GM12891 (cell line): ENCODE measurements around the gene MSMP.

Experiments used
- PAX5 ChIP-seq: IDR thresholded peaks from 2 replicates; pipeline ENCODE4 v1.6.1; 2011; ENCODE audit warnings: low read length, moderate library complexity, mild to moderate bottlenecking; ENCODE audit not compliant: insufficient read depth, severe bottlenecking
- POLR2A ChIP-seq: IDR thresholded peaks from 2 replicates; pipeline ENCODE4 v1.6.1; 2011; ENCODE audit warnings: low read depth, low read length, control low read depth
- POLR2AphosphoS5 ChIP-seq: IDR thresholded peaks from 2 replicates; pipeline ENCODE4 v1.6.1; 2011; ENCODE audit warnings: low read depth, low read length, control low read depth
- POU2F2 ChIP-seq: IDR thresholded peaks from 2 replicates; pipeline ENCODE4 v1.6.1; 2011; ENCODE audit warnings: low read depth, mild to moderate bottlenecking, control low read depth, low read length, moderate library complexity
- SPI1 ChIP-seq: IDR thresholded peaks from 2 replicates; pipeline ENCODE4 v1.6.1; 2011; ENCODE audit warnings: low read depth, low read length, control low read depth
- TAF1 ChIP-seq: IDR thresholded peaks from 2 replicates; pipeline ENCODE4 v1.6.1; 2011; ENCODE audit warnings: low read depth, low read length, control low read depth

DNA sequence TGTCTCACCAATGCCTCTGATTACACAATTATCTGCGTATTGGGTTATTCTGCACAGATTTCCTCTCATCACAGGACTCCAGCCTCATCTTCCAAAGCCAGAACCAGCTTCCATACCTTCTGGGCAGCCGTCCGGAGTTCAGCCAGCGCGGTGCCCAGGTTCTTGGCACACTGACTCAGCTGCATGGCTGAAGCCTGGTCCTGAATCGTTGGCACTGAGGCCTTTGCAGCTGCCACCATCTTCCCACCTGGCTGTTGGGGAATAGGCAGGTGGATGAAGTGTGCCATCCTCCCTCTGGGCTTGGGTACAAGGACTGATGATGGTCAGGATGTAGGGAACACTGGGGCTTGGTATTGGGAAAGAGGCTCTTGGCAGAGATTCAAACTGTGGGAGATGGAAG, 40.0 kb downstream of the MSMP start:
- TF ChIP-seq POLR2AphosphoS5 (no peak), PAX5 (no peak), POLR2A (no peak), TAF1 (no peak), SPI1 (no peak), POU2F2 (no peak)
